ENCODE measurements around the gene CCDC87.

DNA sequence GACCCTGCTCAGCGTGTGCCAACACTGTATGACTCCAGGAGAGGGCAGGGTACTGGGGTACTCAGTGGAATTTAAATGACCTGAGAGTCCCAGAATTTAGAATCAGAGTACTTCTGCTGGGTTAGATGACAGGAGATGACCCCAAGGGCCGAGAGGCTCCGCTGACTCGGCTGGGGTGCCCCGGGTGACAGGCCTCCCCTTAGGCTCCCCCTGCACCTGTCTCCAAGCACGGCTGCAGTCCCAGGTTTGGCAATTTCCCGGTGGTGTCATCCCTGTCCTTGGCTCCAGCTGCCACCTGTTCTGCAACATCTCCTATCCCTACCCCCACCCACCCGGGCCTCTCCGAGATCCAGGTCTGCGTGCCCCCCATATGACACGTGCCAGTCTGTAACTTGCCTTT, 44.8 kb downstream of the CCDC87 start:
- TF ChIP-seq EZH2 (IDR thresholded peaks at IDR 0.05; ENCODE audit: insufficient read depth, poor library complexity, severe bottlenecking) (no peak), EZH2phosphoT487 (IDR thresholded peaks at IDR 0.05; ENCODE audit: insufficient read depth, low read depth) (no peak)
